IMR-90 (cell line): ENCODE measurements around the gene IFIT5. TPM values are rescaled to one million over a fixed set of nuclear protein-coding genes. Genes with fewer than 3 reads are reported as not detected.

Experiments used
- ATAC-seq: fragments of 200-7000 bp; cut with Tn5 transposase; 2 replicates; pipeline ENCODE4 v1.9.1; 2020; ENCODE audit warnings: low read depth, mild to moderate bottlenecking, moderate library complexity
- BruUV-seq: library from RNA; stranded (reverse); fragments of 400-500 nt; replicated peaks from 2 replicates; lab custom pipeline; 2021; lab: Mats Ljungman, UMichigan
- CTCF ChIA-PET: fragments of 300-600 bp; formaldehyde crosslinking; extraction: SDS; loops from one replicate; lab custom pipeline; 2021; ENCODE audit warnings: antibody characterized with exemption; lab: Yijun Ruan, JAX
- POLR2A ChIA-PET: fragments of 300-600 bp; sonication (Branson Sonifier 250); formaldehyde crosslinking; loops from one replicate; lab custom pipeline; 2022; ENCODE audit warnings: antibody characterized with exemption; ENCODE audit not compliant: unreplicated experiment; lab: Charles Lee
- DNase-seq: peaks from one replicate; pipeline ENCODE4 v3.0.0; 2013
- H2AFZ ChIP-seq: replicated peaks from 2 replicates; pipeline ENCODE3; 2013; ENCODE audit warnings: low read length, mild to moderate bottlenecking; ENCODE audit not compliant: poor library complexity
- H2AK5ac ChIP-seq: 2 replicates; pipeline ENCODE4 v1.6.1; 2013; ENCODE audit warnings: low read depth, low read length, inconsistent platforms
- H2AK9ac ChIP-seq: replicated peaks from 2 replicates; pipeline ENCODE3; 2013; ENCODE audit warnings: mild to moderate bottlenecking, low read depth, low read length, moderate library complexity; ENCODE audit not compliant: poor library complexity
- H2BK120ac ChIP-seq: 2 replicates; pipeline ENCODE4 v1.6.1; 2013; ENCODE audit warnings: low read depth, low read length, inconsistent platforms
- H2BK15ac ChIP-seq: 3 replicates; pipeline ENCODE4 v1.6.1; 2013; ENCODE audit warnings: low read depth, low read length, inconsistent platforms
- H2BK20ac ChIP-seq: 2 replicates; pipeline ENCODE4 v1.6.1; 2013; ENCODE audit warnings: low read depth, mild to moderate bottlenecking, inconsistent platforms, low read length, moderate library complexity
- H2BK5ac ChIP-seq: 2 replicates; pipeline ENCODE4 v1.6.1; 2013; ENCODE audit warnings: mild to moderate bottlenecking, low read depth, low read length, inconsistent platforms; ENCODE audit not compliant: poor library complexity, severe bottlenecking
- H3K14ac ChIP-seq: replicated peaks from 2 replicates; pipeline ENCODE4 v1.6.1; 2013; ENCODE audit warnings: low read depth, low read length, inconsistent platforms
- H3K18ac ChIP-seq: 2 replicates; pipeline ENCODE4 v1.6.1; 2013; ENCODE audit warnings: low read depth, low read length, control low read depth
- H3K23ac ChIP-seq: 2 replicates; pipeline ENCODE4 v1.6.1; 2013; ENCODE audit warnings: low read depth, low read length, inconsistent platforms
- H3K27ac ChIP-seq: 2 replicates; pipeline ENCODE4 v1.5.1; 2013; ENCODE audit warnings: mild to moderate bottlenecking, control low read depth, low read length; ENCODE audit not compliant: insufficient read depth
- H3K27me3 ChIP-seq: 2 replicates; pipeline ENCODE4 v1.6.1; 2013; ENCODE audit warnings: low read length; ENCODE audit not compliant: control insufficient read depth, insufficient read depth
- H3K36me3 ChIP-seq: 2 replicates; pipeline ENCODE4 v1.6.1; 2013; ENCODE audit warnings: low read length, mixed read lengths; ENCODE audit not compliant: control insufficient read depth, insufficient read depth
- H3K4ac ChIP-seq: 2 replicates; pipeline ENCODE4 v1.6.1; 2013; ENCODE audit warnings: low read depth, low read length, inconsistent platforms
- H3K4me1 ChIP-seq: 2 replicates; pipeline ENCODE4 v1.6.1; 2013; ENCODE audit warnings: low read length, mixed read lengths; ENCODE audit not compliant: control insufficient read depth, insufficient read depth
- H3K4me2 ChIP-seq: 2 replicates; pipeline ENCODE4 v1.6.1; 2013; ENCODE audit warnings: low read depth, mild to moderate bottlenecking, control low read depth, low read length, moderate library complexity
- H3K4me3 ChIP-seq: 2 replicates; pipeline ENCODE4 v1.5.1; 2013; ENCODE audit warnings: low read depth, mild to moderate bottlenecking, control low read depth, low read length, moderate library complexity; ENCODE audit not compliant: insufficient read depth
- H3K56ac ChIP-seq: 2 replicates; pipeline ENCODE4 v1.6.1; 2013; ENCODE audit warnings: low read length, inconsistent platforms; ENCODE audit not compliant: insufficient read depth; ENCODE audit errors: extremely low read depth
- H3K79me1 ChIP-seq, 2 experiments: 2 replicates each; pipeline ENCODE4 v1.6.1; 2013; ENCODE audit warnings: low read length in 2 of 2, inconsistent platforms in 1 of 2, low read depth in 1 of 2
- H3K9ac ChIP-seq: 2 replicates; pipeline ENCODE4 v1.6.1; 2013; ENCODE audit warnings: low read depth, low read length, control low read depth
- H3K9me1 ChIP-seq: 2 replicates; pipeline ENCODE4 v1.6.1; 2013; ENCODE audit warnings: low read length, inconsistent platforms; ENCODE audit not compliant: insufficient read depth
- H3K9me3 ChIP-seq: 2 replicates; pipeline ENCODE4 v1.6.1; 2013; ENCODE audit warnings: low read length; ENCODE audit not compliant: control insufficient read depth, insufficient read depth
- H4K20me1 ChIP-seq: 2 replicates; pipeline ENCODE4 v1.6.1; 2013; ENCODE audit warnings: low read length, inconsistent platforms; ENCODE audit not compliant: insufficient read depth
- H4K5ac ChIP-seq: 2 replicates; pipeline ENCODE4 v1.6.1; 2013; ENCODE audit warnings: mild to moderate bottlenecking, low read depth, low read length, control low read depth
- H4K8ac ChIP-seq, 2 experiments: 2 replicates each; pipeline ENCODE4 v1.6.1; 2013; ENCODE audit warnings: low read depth in 2 of 2, low read length in 2 of 2, control low read depth in 1 of 2, inconsistent platforms in 1 of 2
- H4K91ac ChIP-seq: 2 replicates; pipeline ENCODE4 v1.6.1; 2013; ENCODE audit warnings: low read depth, low read length, inconsistent platforms; ENCODE audit not compliant: insufficient read depth
- BHLHE40 ChIP-seq: fragments of 150-350 bp; IDR thresholded peaks from 2 replicates; pipeline ENCODE4 v1.6.1; 2016; ENCODE audit warnings: mild to moderate bottlenecking, low read depth, low read length
- CEBPB ChIP-seq: IDR thresholded peaks from 2 replicates; pipeline ENCODE4 v1.6.1; 2012; ENCODE audit warnings: low read depth, low read length, improper control_type of control experiment
- CTCF ChIP-seq: conservative IDR thresholded peaks from 2 replicates; pipeline ENCODE4 v1.5.1; 2012; ENCODE audit warnings: mild to moderate bottlenecking, low read depth, low read length, improper control_type of control experiment
- ELK1 ChIP-seq: fragments of 150-350 bp; IDR thresholded peaks from 2 replicates; pipeline ENCODE4 v1.6.1; 2016; ENCODE audit warnings: low read depth, mild to moderate bottlenecking, low read length, moderate library complexity, borderline replicate concordance
- MAFK ChIP-seq: IDR thresholded peaks from 2 replicates; pipeline ENCODE4 v1.6.1; 2012; ENCODE audit warnings: low read depth, low read length, improper control_type of control experiment
- MXI1 ChIP-seq: IDR thresholded peaks from 2 replicates; pipeline ENCODE4 v1.6.1; 2012; ENCODE audit warnings: low read depth, mild to moderate bottlenecking, low read length, moderate library complexity, borderline replicate concordance
- NFE2L2 ChIP-seq: fragments of 150-350 bp; IDR thresholded peaks from 2 replicates; pipeline ENCODE4 v1.6.1; 2016; ENCODE audit warnings: low read depth, mild to moderate bottlenecking, low read length
- WGBS, 2 experiments: methylation state at CpG; one replicate each; pipeline versions ENCODE4 v1.1.5 to v1.1.7; 2013; ENCODE audit warnings: missing lambda C conversion rate in 2 of 2; ENCODE audit not compliant: insufficient read length in 1 of 2; ENCODE audit errors: extremely low coverage in 2 of 2; 5-methylcytosine and 5-hydroxymethylcytosine counted together
- dilution Hi-C: fragments of 300-500 bp; cut with HindIII; formaldehyde crosslinking; loops from one replicate; pipeline ENCODE4 v1.14.3; 2018; ENCODE audit warnings: low sequenced_read_pairs; ENCODE audit not compliant: unreplicated experiment
- in situ Hi-C: fragments of 300-500 bp; cut with MboI; formaldehyde crosslinking; loops from 3 replicates; pipeline ENCODE4 v1.14.3; 2019; ENCODE audit warnings: low sequenced_read_pairs, inconsistent platforms, mixed read lengths
- intact Hi-C: fragments of 100-400 bp; cut with micrococcal nuclease; formaldehyde crosslinking; loops from 2 replicates; pipeline ENCODE4 v1.10.0; 2022
- polyA plus RNA-seq, 3 experiments: library from polyadenylated mRNA; depleted of rRNA; stranded (reverse); fragments of >200 nt; gene quantifications; 2 replicates each; pipeline ENCODE4 v1.2.3, GENCODE V29; 2012; ENCODE audit warnings: low replicate concordance in 1 of 3
- total RNA-seq: library from RNA; depleted of rRNA; stranded (reverse); fragments of >200 nt; gene quantifications from 2 replicates; pipeline ENCODE4 v1.2.3, GENCODE V29; 2012

The IFIT5 gene
- total and polyA plus RNA-seq, 2 of the 4 experiments (the other 2 are of a cell fraction): 5.2 to 18.1 TPM

GRCh38 chr10:89393898-89394297 is 20.5 kb upstream of the IFIT5 start:
- TF ChIP-seq CTCF (no peak), BHLHE40 (no peak), MXI1 (no peak), NFE2L2 (no peak), ELK1 (no peak), CEBPB (no peak), MAFK (no peak)
- Histone ChIP-seq H4K8ac (no peak overlapping the region), H3K9me3 (no peaks in the 10 kb centered on the region), H4K91ac (no peak overlapping the region), H3K4me3 (no peak overlapping the region), H2AK9ac (no peak overlapping the region), H4K5ac (no peak overlapping the region), H2BK5ac (no peak overlapping the region), H2BK120ac (no peak overlapping the region), H4K20me1 (peaks cover 3% of the 10 kb centered on the region; the same call in 1 of the 2 replicates), H2AFZ (no peak overlapping the region), H2AK5ac (no peak overlapping the region), H3K4me1 (peaks cover 1% of the 10 kb centered on the region), H3K9me1 (no peaks in the 10 kb centered on the region), H3K27me3 (no peaks in the 10 kb centered on the region), H3K4me2 (no peak overlapping the region), H3K79me1 (peaks cover 0 to 3% of the 10 kb centered on the region in 2 experiments; a peak in 1 of 4 replicates), H3K56ac (no peak overlapping the region), H3K27ac (no peak overlapping the region), H3K18ac (no peak overlapping the region), H3K4ac (no peak overlapping the region), H3K23ac (no peak overlapping the region), H3K36me3 (no peaks in the 10 kb centered on the region), H3K9ac (no peak overlapping the region), H2BK20ac (no peak overlapping the region), H2BK15ac (no peak overlapping the region), H3K14ac (no peak overlapping the region)
- in situ Hi-C loops: no loop called here
- dilution Hi-C loops: no loop called here
- no peak for ATAC-seq
- intact Hi-C loops: no loop called here
- CTCF ChIA-PET: interaction anchor here (0.6 kb wide), 1 partner anchor 17 kb away, joined by 4 read pairs; no protein-coding TSS in a partner anchor
- WGBS, 2 experiments: no CpG with 5 or more reads among the region's 3 CpGs
- POLR2A ChIA-PET: no interaction called here
- DNase-seq: no peak
- no TSS peak for BruUV-seq
